ENCODE measurements around the gene AKAP8. TPM values are rescaled to one million over a fixed set of nuclear protein-coding genes. Genes with fewer than 3 reads are reported as not detected.

AKAP8 gene
- total and polyA plus RNA-seq, 2 experiments from 2014 or later = 18.6 to 22.9 TPM

GRCh38 chr19:15369594-15369891, 10.0 kb downstream of the AKAP8 start:
- Histone ChIP-seq H3K27ac (no peak overlapping the region), H4K20me1 (ENCODE audit: insufficient read depth, poor library complexity, severe bottlenecking) (peaks cover 18% of the 10 kb centered on the region), H3K4me1 (ENCODE audit: insufficient read depth) (no peaks in the 10 kb centered on the region), H2AFZ (no peak overlapping the region), H3K79me2 (peaks cover 36% of the 10 kb centered on the region), H3K9me3 (ENCODE audit: low read depth) (no peaks in the 10 kb centered on the region), H3K4me3 (no peak overlapping the region), H3K9me2 (replicated peaks; ENCODE audit: insufficient read depth) (no peaks in the 10 kb centered on the region), H3K4me2 (no peak overlapping the region), H3K27me3 (no peaks in the 10 kb centered on the region), H3K36me3 (replicated peaks; ENCODE audit: insufficient read depth, low read depth) (peaks cover 4% of the 10 kb centered on the region)
- WGBS (ENCODE audit: low lambda C conversion rate, missing lambda C conversion rate) = 98% methylated on average over 8 of the region's 9 CpGs
- DNase-seq (ENCODE audit: low spot score) = no peak
- TF ChIP-seq EZH2 (IDR thresholded peaks at IDR 0.05; ENCODE audit: borderline replicate concordance) = no peak
- TF ChIP-seq CTCF (IDR thresholded peaks at IDR 0.05; ENCODE audit: poor library complexity) = no peak
- no peak for TF ChIP-seq EZH2phosphoT487 (IDR thresholded peaks at IDR 0.05; ENCODE audit: low read depth, severe bottlenecking, unreplicated experiment)

- peaks cover 4% of the 10 kb centered on the region for H3K36me3 ChIP-seq (replicated peaks; ENCODE audit: insufficient read depth, low read depth)
Observed at GRCh38 chr19:15368798-15369593, 10.6 kb downstream of the AKAP8 start.

GRCh38 chr19:15368051-15368632, 11.4 kb downstream of the AKAP8 start:
- H3K4me1 ChIP-seq (ENCODE audit: insufficient read depth) = no peaks in the 10 kb centered on the region
- no peak for TF ChIP-seq EZH2phosphoT487 (IDR thresholded peaks at IDR 0.05; ENCODE audit: low read depth, severe bottlenecking, unreplicated experiment)
- no peak for TF ChIP-seq EZH2 (IDR thresholded peaks at IDR 0.05; ENCODE audit: borderline replicate concordance)
- TF ChIP-seq CTCF (IDR thresholded peaks at IDR 0.05; ENCODE audit: poor library complexity) = no peak
- H3K9me2 ChIP-seq (replicated peaks; ENCODE audit: insufficient read depth) = no peaks in the 10 kb centered on the region
- no peak for DNase-seq (ENCODE audit: low spot score)
- H2AFZ ChIP-seq = no peak overlapping the region
- WGBS (ENCODE audit: low lambda C conversion rate, missing lambda C conversion rate) = 97% methylated on average over 24 of the region's 24 CpGs
- no peak overlapping the region for H3K4me2 ChIP-seq
- H3K79me2 ChIP-seq = peaks cover 22% of the 10 kb centered on the region
- peaks cover 6% of the 10 kb centered on the region for H4K20me1 ChIP-seq (ENCODE audit: insufficient read depth, poor library complexity, severe bottlenecking)
- H3K36me3 ChIP-seq (replicated peaks; ENCODE audit: insufficient read depth, low read depth) = peaks cover 4% of the 10 kb centered on the region
- H3K27me3 ChIP-seq = no peaks in the 10 kb centered on the region
- H3K27ac ChIP-seq = no peak overlapping the region
- no peaks in the 10 kb centered on the region for H3K9me3 ChIP-seq (ENCODE audit: low read depth)
- H3K4me3 ChIP-seq = no peak overlapping the region

More at GRCh38 chr19:15368798-15369593, 10.6 kb downstream of the AKAP8 start:
- H3K9me2 ChIP-seq (replicated peaks; ENCODE audit: insufficient read depth) = no peaks in the 10 kb centered on the region
- no peak overlapping the region for H3K4me3 ChIP-seq
- TF ChIP-seq CTCF (IDR thresholded peaks at IDR 0.05; ENCODE audit: poor library complexity) = no peak
- TF ChIP-seq EZH2 (IDR thresholded peaks at IDR 0.05; ENCODE audit: borderline replicate concordance) = no peak
- TF ChIP-seq EZH2phosphoT487 (IDR thresholded peaks at IDR 0.05; ENCODE audit: low read depth, severe bottlenecking, unreplicated experiment) = no peak
- no peak overlapping the region for H3K27ac ChIP-seq
- 98% methylated on average over 35 of the region's 35 CpGs for WGBS (ENCODE audit: low lambda C conversion rate, missing lambda C conversion rate)
- H2AFZ ChIP-seq = no peak overlapping the region
- peaks cover 31% of the 10 kb centered on the region for H3K79me2 ChIP-seq
- H4K20me1 ChIP-seq (ENCODE audit: insufficient read depth, poor library complexity, severe bottlenecking) = peaks cover 13% of the 10 kb centered on the region
- no peak for DNase-seq (ENCODE audit: low spot score)
- H3K9me3 ChIP-seq (ENCODE audit: low read depth) = no peaks in the 10 kb centered on the region
- H3K4me2 ChIP-seq = no peak overlapping the region
- H3K27me3 ChIP-seq = no peaks in the 10 kb centered on the region
- H3K4me1 ChIP-seq (ENCODE audit: insufficient read depth) = no peaks in the 10 kb centered on the region
